Measurements from ENCODE around the gene CHCHD10. TPM values are rescaled to one million over a fixed set of nuclear protein-coding genes. Genes with fewer than 3 reads are reported as not detected.

CHCHD10 gene
- total RNA-seq, 4 donors from 2014 or later = 26.7 to 46.4 (median 32.2) TPM

DNA sequence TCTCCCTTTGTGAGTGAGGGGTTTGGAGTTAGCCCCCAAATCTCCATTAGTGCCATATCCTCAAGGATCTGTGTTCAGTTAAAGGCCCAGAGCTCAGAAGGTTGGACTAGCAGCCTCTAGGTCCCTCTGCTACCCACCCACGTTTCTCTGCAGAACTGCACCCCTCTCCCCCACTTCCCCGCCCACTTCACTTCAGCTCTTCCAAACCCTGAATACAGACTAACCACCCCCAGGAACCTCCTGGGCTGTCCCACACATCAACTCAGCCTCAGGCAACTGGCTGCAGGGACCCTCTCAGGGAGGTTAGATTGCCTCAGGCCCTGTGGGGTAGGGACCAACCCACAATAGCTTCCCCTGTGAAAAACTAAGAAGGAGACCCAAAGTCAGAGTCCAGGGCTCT, 14.4 kb downstream of the CHCHD10 start:
- H3K36me3 ChIP-seq = no peaks in the 10 kb centered on the region
- no peak for DNase-seq (ENCODE audit: low spot score in 2 of 2)
- no peak overlapping the region for H3K4me3 ChIP-seq
- H3K4me1 ChIP-seq = peaks cover 22% of the 10 kb centered on the region
- H3K9me3 ChIP-seq = no peaks in the 10 kb centered on the region
- 71% methylated on average over 2 of the region's 2 CpGs for WGBS
- H3K27ac ChIP-seq = no peak overlapping the region
- no peaks in the 10 kb centered on the region for H3K27me3 ChIP-seq
- TF ChIP-seq POLR2A (IDR thresholded peaks at IDR 0.05) (no peak), EP300 (IDR thresholded peaks at IDR 0.05) (no peak), POLR2AphosphoS5 (IDR thresholded peaks at IDR 0.05) (no peak)

- TF ChIP-seq POLR2A (IDR thresholded peaks at IDR 0.05) (no peak), EP300 (IDR thresholded peaks at IDR 0.05) (no peak), CTCF (IDR thresholded peaks at IDR 0.05) (no peak), POLR2AphosphoS5 (IDR thresholded peaks at IDR 0.05) (no peak)
- H3K4me3 ChIP-seq = no peak overlapping the region
- H3K27ac ChIP-seq = no peak overlapping the region
- DNase-seq (ENCODE audit: low spot score in 2 of 2) = no peak
- H3K36me3 ChIP-seq = no peaks in the 10 kb centered on the region
- WGBS = 94% methylated on average over 10 of the region's 16 CpGs
- no peaks in the 10 kb centered on the region for H3K9me3 ChIP-seq
- peaks cover 22% of the 10 kb centered on the region for H3K4me1 ChIP-seq
- H3K27me3 ChIP-seq = no peaks in the 10 kb centered on the region
These were observed 15.0 kb downstream of the CHCHD10 start for GRCh38 chr22:23752750-23753149.

- no peaks in the 10 kb centered on the region for H3K27me3 ChIP-seq
- no peak overlapping the region for H3K4me3 ChIP-seq
- no peak for DNase-seq (ENCODE audit: low spot score in 2 of 2)
- H3K4me1 ChIP-seq = peaks cover 22% of the 10 kb centered on the region
- 77% methylated on average over 6 of the region's 9 CpGs for WGBS
- H3K27ac ChIP-seq = no peak overlapping the region
- no peak for TF ChIP-seq EP300 (IDR thresholded peaks at IDR 0.05)
- TF ChIP-seq CTCF (IDR thresholded peaks at IDR 0.05) = no peak
- no peak for TF ChIP-seq POLR2A (IDR thresholded peaks at IDR 0.05)
- H3K9me3 ChIP-seq = no peaks in the 10 kb centered on the region
- H3K36me3 ChIP-seq = no peaks in the 10 kb centered on the region
These were observed 15.6 kb downstream of the CHCHD10 start for GRCh38 chr22:23752090-23752691.

GRCh38 chr22:23751441-23751996, 16.3 kb downstream of the CHCHD10 start:
- H3K4me1 ChIP-seq = peaks cover 22% of the 10 kb centered on the region
- DNase-seq (ENCODE audit: low spot score in 2 of 2) = no peak
- peak overlapping the region; percentile 92 for H3K27ac ChIP-seq
- no peaks in the 10 kb centered on the region for H3K36me3 ChIP-seq
- H3K27me3 ChIP-seq = no peaks in the 10 kb centered on the region
- 22% methylated on average over 18 of the region's 22 CpGs for WGBS
- TF ChIP-seq POLR2AphosphoS5 (IDR thresholded peaks at IDR 0.05) (no peak), POLR2A (IDR thresholded peaks at IDR 0.05) (no peak), CTCF (IDR thresholded peaks at IDR 0.05) (no peak), EP300 (IDR thresholded peaks at IDR 0.05) (no peak)
- H3K9me3 ChIP-seq = no peaks in the 10 kb centered on the region
- H3K4me3 ChIP-seq = peak overlapping the region; percentile 78

DNA sequence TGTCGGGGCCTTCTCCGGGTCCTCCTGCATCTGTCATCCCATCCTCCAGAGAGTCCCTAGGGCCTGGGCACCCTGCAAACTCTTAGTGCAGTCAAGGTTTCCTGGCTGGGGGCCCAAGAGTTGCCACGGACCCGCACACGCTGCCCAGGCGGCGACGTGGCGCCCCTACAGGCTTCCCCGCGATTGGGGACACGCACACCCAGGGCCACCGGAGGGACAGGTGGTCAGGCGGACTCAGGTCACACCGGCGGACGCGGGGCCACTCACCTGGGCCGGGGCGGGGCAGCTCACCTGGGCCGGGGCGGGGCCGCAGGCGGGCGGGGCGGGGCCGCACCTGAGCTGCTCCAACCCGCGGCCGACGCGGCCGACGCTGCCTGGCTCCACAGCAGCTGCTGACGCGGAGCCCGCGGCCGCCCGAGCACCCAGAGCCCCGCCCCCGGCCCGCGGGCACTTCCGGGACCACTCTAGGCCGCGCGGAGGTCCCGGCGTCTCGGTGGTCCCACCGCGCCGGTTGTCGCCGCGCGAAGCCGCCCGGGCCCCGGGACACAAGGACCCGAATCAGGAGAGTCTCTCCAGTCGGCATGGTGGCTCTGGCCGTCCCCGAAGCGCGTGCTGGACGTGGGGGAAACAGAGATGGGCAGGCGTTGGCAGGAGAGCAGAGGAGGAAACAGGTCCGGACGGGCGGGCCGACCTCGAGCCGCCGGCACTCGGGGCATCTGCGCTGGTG, 16.9 kb downstream of the CHCHD10 start, which contains the start of gene ZNF70:
ZNF70 (minus strand) TSS at position 399 of the 727 bp plus-strand sequence. CDS start 5,972 bp downstream, outside the sequence.
- 2% methylated on average over 27 of the region's 78 CpGs for WGBS
- H3K36me3 ChIP-seq = no peaks in the 10 kb centered on the region
- DNase-seq (ENCODE audit: low spot score in 2 of 2) = peak; percentile 83 to 91

More for the DNA sequence above, 16.9 kb downstream of the CHCHD10 start, which contains the start of gene ZNF70:
- Histone ChIP-seq H3K9me3 (no peaks in the 10 kb centered on the region), H3K4me1 (peaks cover 22% of the 10 kb centered on the region), H3K27ac (peak within 1 kb of the TSS; percentile 92), H3K27me3 (no peaks in the 10 kb centered on the region), H3K4me3 (peak within 1 kb of the TSS; percentile 78)
- TF ChIP-seq EP300 (IDR thresholded peaks at IDR 0.05) (no peak), POLR2A (IDR thresholded peaks at IDR 0.05) (peak; percentile 32 to 57), CTCF (IDR thresholded peaks at IDR 0.05) (peak in 1 of 2 donors; percentile 6), POLR2AphosphoS5 (IDR thresholded peaks at IDR 0.05) (no peak)
